ENCODE measurements around the gene CALN1.

DNA sequence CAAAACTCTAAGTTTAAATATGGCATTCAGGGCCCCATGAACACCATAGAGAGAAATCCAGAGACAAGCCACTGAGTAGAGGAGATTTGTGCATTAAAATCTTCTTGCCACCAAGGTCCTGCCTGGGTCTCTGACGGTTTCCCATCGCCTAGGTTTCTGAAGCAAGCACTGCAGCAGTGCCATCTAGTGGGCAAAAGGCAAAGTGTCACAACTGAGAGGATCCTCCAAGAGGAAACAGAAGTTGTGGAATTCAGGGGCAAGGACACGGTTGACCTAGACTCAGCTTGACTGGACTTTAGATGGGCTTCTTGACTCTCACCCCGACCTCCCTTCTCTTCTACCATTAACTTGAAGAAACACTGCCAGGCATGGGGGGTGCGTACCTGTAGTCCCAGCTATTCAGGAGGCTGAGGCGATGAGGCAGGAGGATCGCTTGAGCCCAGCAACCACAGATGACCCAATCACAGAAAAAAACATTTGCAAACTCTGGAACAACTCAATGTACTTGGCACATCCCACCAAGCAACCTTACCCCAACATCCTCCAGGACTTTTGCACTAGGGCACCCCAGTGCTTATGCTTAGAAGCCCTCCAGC lies 676.1 kb downstream of the CALN1 start:
- TF ChIP-seq, protein P1, sequence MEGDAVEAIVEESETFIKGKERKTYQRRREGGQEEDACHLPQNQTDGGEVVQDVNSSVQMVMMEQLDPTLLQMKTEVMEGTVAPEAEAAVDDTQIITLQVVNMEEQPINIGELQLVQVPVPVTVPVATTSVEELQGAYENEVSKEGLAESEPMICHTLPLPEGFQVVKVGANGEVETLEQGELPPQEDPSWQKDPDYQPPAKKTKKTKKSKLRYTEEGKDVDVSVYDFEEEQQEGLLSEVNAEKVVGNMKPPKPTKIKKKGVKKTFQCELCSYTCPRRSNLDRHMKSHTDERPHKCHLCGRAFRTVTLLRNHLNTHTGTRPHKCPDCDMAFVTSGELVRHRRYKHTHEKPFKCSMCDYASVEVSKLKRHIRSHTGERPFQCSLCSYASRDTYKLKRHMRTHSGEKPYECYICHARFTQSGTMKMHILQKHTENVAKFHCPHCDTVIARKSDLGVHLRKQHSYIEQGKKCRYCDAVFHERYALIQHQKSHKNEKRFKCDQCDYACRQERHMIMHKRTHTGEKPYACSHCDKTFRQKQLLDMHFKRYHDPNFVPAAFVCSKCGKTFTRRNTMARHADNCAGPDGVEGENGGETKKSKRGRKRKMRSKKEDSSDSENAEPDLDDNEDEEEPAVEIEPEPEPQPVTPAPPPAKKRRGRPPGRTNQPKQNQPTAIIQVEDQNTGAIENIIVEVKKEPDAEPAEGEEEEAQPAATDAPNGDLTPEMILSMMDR (IDR thresholded peaks at IDR 0.05; ENCODE audit: poor library complexity, severe bottlenecking) = peak; percentile 94
- TF ChIP-seq TAF1 (IDR thresholded peaks at IDR 0.05; ENCODE audit: low read depth) = no peak
- TF ChIP-seq SMC3 (conservative IDR thresholded peaks at IDR 0.05; ENCODE audit: poor library complexity) = peak; percentile 97
- TF ChIP-seq EZH2 (IDR thresholded peaks at IDR 0.05; ENCODE audit: borderline replicate concordance, insufficient read depth, low read length, poor library complexity, severe bottlenecking) = no peak
- TF ChIP-seq MXI1 (conservative IDR thresholded peaks at IDR 0.05; ENCODE audit: poor library complexity, severe bottlenecking) = no peak
- TF ChIP-seq EP300 (conservative IDR thresholded peaks at IDR 0.05; ENCODE audit: poor library complexity, severe bottlenecking) = no peak

Data from neural cell (in vitro differentiated cells).